ENCODE data around the gene ITSN2. TPM values are rescaled to one million over a fixed set of nuclear protein-coding genes. Genes with fewer than 3 reads are reported as not detected.

Gene ITSN2
- polyA plus RNA-seq, 3 donors: 26.0 to 91.1 (median 40.4) TPM

DNA sequence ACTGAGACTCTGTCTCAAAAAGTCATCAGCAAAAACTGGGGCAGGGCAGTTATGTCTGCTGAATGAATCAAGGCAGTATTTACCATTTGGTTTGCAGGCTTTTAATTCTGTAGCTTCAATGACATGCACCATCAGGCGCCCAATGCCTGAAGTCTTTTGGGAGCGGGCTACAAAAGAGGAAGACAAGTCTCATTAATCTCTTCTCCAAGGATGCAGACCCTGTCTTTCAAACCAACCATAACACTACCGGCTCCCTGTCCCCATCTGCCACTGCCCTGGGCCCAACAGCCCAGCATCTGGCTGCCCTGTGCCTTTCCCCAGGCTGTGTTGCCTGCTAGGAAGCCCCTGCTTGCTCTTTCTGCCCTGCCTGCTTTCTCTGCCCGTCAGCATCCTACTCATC, 155.2 kb downstream of the ITSN2 start:
- Mint-ChIP-seq H3K9me3 (peaks cover 0 to 2% (median 0%) of the 10 kb centered on the region in 7 donors), H3K27me3 (ENCODE audit: low read depth in 3 of 3) (peaks cover 0 to 3% (median 0%) of the 10 kb centered on the region in 3 donors), H3K4me3 (no peak overlapping the region), H3K36me3 (peaks cover 85 to 93% of the 10 kb centered on the region in 2 donors), H3K4me1 (peaks cover 5% of the 10 kb centered on the region), H3K27ac (no peak overlapping the region)
- Histone ChIP-seq H2AFZ (ENCODE audit: insufficient read depth, low read depth, low read length, poor library complexity, severe bottlenecking) (no peak overlapping the region), H3K36me3 (replicated peaks in 1 of 2; ENCODE audit: control insufficient read depth in 1 of 2, insufficient read depth in 2 of 2, low read length in 2 of 2) (peaks cover 87 to 93% of the 10 kb centered on the region in 2 donors), H3K9ac (ENCODE audit: insufficient read depth, low read length, poor library complexity, severe bottlenecking) (no peak overlapping the region), H3K4me3 (replicated peaks in 1 of 3; ENCODE audit: low read depth in 2 of 3, low read length in 3 of 3) (no peak overlapping the region), H4K20me1 (ENCODE audit: insufficient read depth, low read length) (no peaks in the 10 kb centered on the region), H3K4me2 (replicated peaks; ENCODE audit: extremely low read depth, low read length, poor library complexity, severe bottlenecking) (no peak overlapping the region), H3K79me2 (ENCODE audit: insufficient read depth, low read length) (no peaks in the 10 kb centered on the region), H3K27ac (ENCODE audit: low read depth in 1 of 2, low read length in 2 of 2) (no peak overlapping the region), H3K9me3 (replicated peaks in 1 of 2; ENCODE audit: control insufficient read depth in 1 of 2, insufficient read depth in 1 of 2, low read length in 2 of 2) (no peaks in the 10 kb centered on the region), H3K4me1 (ENCODE audit: control insufficient read depth in 1 of 2, insufficient read depth in 2 of 2, low read length in 2 of 2) (no peaks in the 10 kb centered on the region), H3K27me3 (ENCODE audit: control insufficient read depth in 2 of 2, insufficient read depth in 2 of 2, low read length in 2 of 2) (no peaks in the 10 kb centered on the region)
- no peak for DNase-seq
- WGBS (ENCODE audit: insufficient coverage): 90% methylated on average over 4 of the region's 4 CpGs
- intact Hi-C loops (cut with micrococcal nuclease): no loop called here
- TF ChIP-seq, protein P1, sequence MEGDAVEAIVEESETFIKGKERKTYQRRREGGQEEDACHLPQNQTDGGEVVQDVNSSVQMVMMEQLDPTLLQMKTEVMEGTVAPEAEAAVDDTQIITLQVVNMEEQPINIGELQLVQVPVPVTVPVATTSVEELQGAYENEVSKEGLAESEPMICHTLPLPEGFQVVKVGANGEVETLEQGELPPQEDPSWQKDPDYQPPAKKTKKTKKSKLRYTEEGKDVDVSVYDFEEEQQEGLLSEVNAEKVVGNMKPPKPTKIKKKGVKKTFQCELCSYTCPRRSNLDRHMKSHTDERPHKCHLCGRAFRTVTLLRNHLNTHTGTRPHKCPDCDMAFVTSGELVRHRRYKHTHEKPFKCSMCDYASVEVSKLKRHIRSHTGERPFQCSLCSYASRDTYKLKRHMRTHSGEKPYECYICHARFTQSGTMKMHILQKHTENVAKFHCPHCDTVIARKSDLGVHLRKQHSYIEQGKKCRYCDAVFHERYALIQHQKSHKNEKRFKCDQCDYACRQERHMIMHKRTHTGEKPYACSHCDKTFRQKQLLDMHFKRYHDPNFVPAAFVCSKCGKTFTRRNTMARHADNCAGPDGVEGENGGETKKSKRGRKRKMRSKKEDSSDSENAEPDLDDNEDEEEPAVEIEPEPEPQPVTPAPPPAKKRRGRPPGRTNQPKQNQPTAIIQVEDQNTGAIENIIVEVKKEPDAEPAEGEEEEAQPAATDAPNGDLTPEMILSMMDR (IDR thresholded peaks at IDR 0.05): no peak

DNA sequence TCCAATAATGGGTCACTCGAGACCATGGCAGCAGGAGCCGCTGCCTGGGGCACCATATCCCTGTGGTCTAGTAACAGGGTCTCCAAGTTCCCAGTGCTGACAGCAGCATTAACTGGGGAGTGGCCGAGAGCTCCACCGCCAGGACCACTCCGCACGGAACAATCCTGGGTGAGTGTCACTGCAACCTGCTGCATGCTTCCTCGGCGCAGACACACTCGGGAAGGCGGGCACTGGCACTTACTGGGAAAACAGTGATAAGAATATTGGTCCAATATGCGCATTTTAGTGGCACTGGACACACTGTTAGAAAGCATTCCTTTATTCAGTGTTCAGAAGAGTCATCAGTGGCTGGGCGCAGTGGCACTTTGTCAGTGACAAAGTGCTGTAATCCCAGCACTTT, 155.8 kb downstream of the ITSN2 start:
- no peak overlapping the region for H3K27ac ChIP-seq (ENCODE audit: low read depth in 1 of 2, low read length in 2 of 2)
- no peak overlapping the region for H3K9ac ChIP-seq (ENCODE audit: insufficient read depth, low read length, poor library complexity, severe bottlenecking)
- intact Hi-C loops (cut with micrococcal nuclease): no loop called here
- H3K4me3 ChIP-seq (replicated peaks in 1 of 3; ENCODE audit: low read depth in 2 of 3, low read length in 3 of 3): no peak overlapping the region
- H2AFZ ChIP-seq (ENCODE audit: insufficient read depth, low read depth, low read length, poor library complexity, severe bottlenecking): no peak overlapping the region
- Mint-ChIP-seq H3K9me3 (peaks cover 0 to 2% (median 0%) of the 10 kb centered on the region in 7 donors), H3K27ac (no peak overlapping the region), H3K36me3 (peaks cover 82 to 91% of the 10 kb centered on the region in 2 donors), H3K4me1 (no peaks in the 10 kb centered on the region), H3K4me3 (no peak overlapping the region), H3K27me3 (ENCODE audit: low read depth in 3 of 3) (peaks cover 0 to 3% (median 0%) of the 10 kb centered on the region in 3 donors)
- peaks cover 81 to 87% of the 10 kb centered on the region in 2 donors for H3K36me3 ChIP-seq (replicated peaks in 1 of 2; ENCODE audit: control insufficient read depth in 1 of 2, insufficient read depth in 2 of 2, low read length in 2 of 2)
- no peaks in the 10 kb centered on the region for H3K27me3 ChIP-seq (ENCODE audit: control insufficient read depth in 2 of 2, insufficient read depth in 2 of 2, low read length in 2 of 2)
- no peaks in the 10 kb centered on the region for H3K4me1 ChIP-seq (ENCODE audit: control insufficient read depth in 1 of 2, insufficient read depth in 2 of 2, low read length in 2 of 2)
- no peaks in the 10 kb centered on the region for H3K79me2 ChIP-seq (ENCODE audit: insufficient read depth, low read length)
- DNase-seq: no peak
- H4K20me1 ChIP-seq (ENCODE audit: insufficient read depth, low read length): no peaks in the 10 kb centered on the region
- TF ChIP-seq, protein P1 (IDR thresholded peaks at IDR 0.05): no peak
- H3K4me2 ChIP-seq (replicated peaks; ENCODE audit: extremely low read depth, low read length, poor library complexity, severe bottlenecking): no peak overlapping the region
- over 99% methylated on average over 12 of the region's 12 CpGs for WGBS (ENCODE audit: insufficient coverage)
- no peaks in the 10 kb centered on the region for H3K9me3 ChIP-seq (replicated peaks in 1 of 2; ENCODE audit: control insufficient read depth in 1 of 2, insufficient read depth in 1 of 2, low read length in 2 of 2)
